Gastrocnemius medialis (tissue), 4 donors: ENCODE data around the gene N4BP2L2.

Experiments
- POLR2A ChIP-seq, 2 donors: fragments of 450-650 bp; IDR thresholded peaks; one replicate each; pipeline ENCODE4 v1.6.1; 2017; ENCODE audit warnings: antibody characterized with exemption in 2 of 2, mild to moderate bottlenecking in 2 of 2, moderate library complexity in 2 of 2
- TF ChIP-seq, protein P1 (sequence below), 5 experiments: fragments of 450-650 bp in 3 of 5; fragments of 200-600 bp in 2 of 5; sonication (generic) in 2 of 5; IDR thresholded peaks in 4 of 5; conservative IDR thresholded peaks in 1 of 5; 1 replicate in 4 of 5; 2 replicates in 1 of 5; pipeline ENCODE4 v1.5.1; 2016 to 2019; ENCODE audit warnings: antibody characterized with exemption in 5 of 5, mild to moderate bottlenecking in 3 of 5, moderate library complexity in 3 of 5

DNA sequence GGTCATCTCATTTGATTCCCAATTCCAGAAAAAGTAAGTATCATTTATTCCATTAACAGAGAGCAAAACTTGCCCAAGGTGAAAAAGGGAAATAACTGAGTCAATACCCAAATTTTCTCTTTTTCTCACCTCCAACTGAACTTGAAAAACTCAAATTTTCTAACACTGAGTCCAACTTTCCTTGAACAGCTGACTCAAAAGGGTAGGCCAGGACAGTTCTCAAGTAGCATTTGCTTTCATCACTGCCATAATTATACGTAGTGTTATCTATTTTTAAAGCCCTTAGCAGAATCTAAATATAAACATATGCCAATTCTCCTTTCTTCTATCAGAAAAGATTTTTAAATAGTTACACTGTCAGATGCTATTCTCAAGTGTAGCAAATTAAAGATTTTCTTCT lies 3.5 kb downstream of the N4BP2L2 start:
- TF ChIP-seq, protein P1, sequence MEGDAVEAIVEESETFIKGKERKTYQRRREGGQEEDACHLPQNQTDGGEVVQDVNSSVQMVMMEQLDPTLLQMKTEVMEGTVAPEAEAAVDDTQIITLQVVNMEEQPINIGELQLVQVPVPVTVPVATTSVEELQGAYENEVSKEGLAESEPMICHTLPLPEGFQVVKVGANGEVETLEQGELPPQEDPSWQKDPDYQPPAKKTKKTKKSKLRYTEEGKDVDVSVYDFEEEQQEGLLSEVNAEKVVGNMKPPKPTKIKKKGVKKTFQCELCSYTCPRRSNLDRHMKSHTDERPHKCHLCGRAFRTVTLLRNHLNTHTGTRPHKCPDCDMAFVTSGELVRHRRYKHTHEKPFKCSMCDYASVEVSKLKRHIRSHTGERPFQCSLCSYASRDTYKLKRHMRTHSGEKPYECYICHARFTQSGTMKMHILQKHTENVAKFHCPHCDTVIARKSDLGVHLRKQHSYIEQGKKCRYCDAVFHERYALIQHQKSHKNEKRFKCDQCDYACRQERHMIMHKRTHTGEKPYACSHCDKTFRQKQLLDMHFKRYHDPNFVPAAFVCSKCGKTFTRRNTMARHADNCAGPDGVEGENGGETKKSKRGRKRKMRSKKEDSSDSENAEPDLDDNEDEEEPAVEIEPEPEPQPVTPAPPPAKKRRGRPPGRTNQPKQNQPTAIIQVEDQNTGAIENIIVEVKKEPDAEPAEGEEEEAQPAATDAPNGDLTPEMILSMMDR (IDR thresholded peaks at IDR 0.05 in 4 of 5, conservative IDR thresholded peaks at IDR 0.05 in 1 of 5) = no peak
- no peak for TF ChIP-seq POLR2A (IDR thresholded peaks at IDR 0.05)
